Measurements from ENCODE around the gene EPB41L3.

Gene EPB41L3

GRCh38 chr18:5415031-5415430, 128.8 kb downstream of the EPB41L3 start (continued):
- TF ChIP-seq ZNF692 (tag by site-specific recombination; IDR thresholded peaks at IDR 0.05), result no peak

- Histone ChIP-seq H3K36me3 (ENCODE audit: control insufficient read depth in 2 of 2, insufficient read depth in 1 of 2, low read length in 2 of 2) (peaks cover 0 to 25% of the 10 kb centered on the region in 2 experiments; a peak in 2 of 3 replicates), H3K27ac (ENCODE audit: extremely low read depth, low read depth, low read length) (no peak overlapping the region), H3K4me1 (ENCODE audit: control insufficient read depth, insufficient read depth, low read length) (no peaks in the 10 kb centered on the region), H3K4me3 (ENCODE audit: low read depth, low read length) (no peak overlapping the region), H3K9me3 (ENCODE audit: control insufficient read depth, insufficient read depth, low read depth, low read length) (no peaks in the 10 kb centered on the region)
- POLR2A ChIA-PET, result no interaction called here
- CTCF ChIA-PET, result interaction anchor here (0.7 to 1.0 kb wide), 2 partner anchors 8 to 18 kb away, joined by 3 to 4 read pairs; no protein-coding TSS in a partner anchor
- TF ChIP-seq BCL6B (tag by site-specific recombination; IDR thresholded peaks at IDR 0.05) (no peak), SP3 (tag by site-specific recombination; IDR thresholded peaks at IDR 0.05) (no peak), ZNF654 (tag by site-specific recombination; IDR thresholded peaks at IDR 0.05; ENCODE audit: low read depth) (no peak), ZNF610 (tag by site-specific recombination; IDR thresholded peaks at IDR 0.05; ENCODE audit: borderline replicate concordance) (no peak), PRDM4 (tag by site-specific recombination; IDR thresholded peaks at IDR 0.05) (peak; percentile 52; the same call in 1 of the 2 replicates), ZNF660 (tag by site-specific recombination; IDR thresholded peaks at IDR 0.05) (no peak), ZNF529 (tag by site-specific recombination; IDR thresholded peaks at IDR 0.05; ENCODE audit: insufficient replicate concordance) (no peak)
These were observed 129.3 kb downstream of the EPB41L3 start for GRCh38 chr18:5414546-5414945.

- Histone ChIP-seq H3K27ac (ENCODE audit: extremely low read depth, low read depth, low read length) (no peak overlapping the region), H3K9me3 (ENCODE audit: control insufficient read depth, insufficient read depth, low read depth, low read length) (no peaks in the 10 kb centered on the region), H3K4me1 (ENCODE audit: control insufficient read depth, insufficient read depth, low read length) (no peaks in the 10 kb centered on the region), H3K36me3 (ENCODE audit: control insufficient read depth in 2 of 2, insufficient read depth in 1 of 2, low read length in 2 of 2) (peaks cover 0 to 18% of the 10 kb centered on the region in 2 experiments; a peak in 2 of 3 replicates), H3K4me3 (ENCODE audit: low read depth, low read length) (no peak overlapping the region)
- ChIA-PET POLR2A (no interaction called here), CTCF (interaction anchor here (1.0 kb wide), 1 partner anchor 19 kb away, joined by 4 read pairs; no protein-coding TSS in a partner anchor)
- TF ChIP-seq KLF10 (tag by site-specific recombination; IDR thresholded peaks at IDR 0.05) (no peak), ZNF18 (tag by site-specific recombination; IDR thresholded peaks at IDR 0.05) (no peak), SCRT1 (tag by site-specific recombination; IDR thresholded peaks at IDR 0.05; ENCODE audit: borderline replicate concordance) (no peak), ZBTB20 (tag by site-specific recombination; IDR thresholded peaks at IDR 0.05) (no peak), ZNF530 (tag by site-specific recombination; IDR thresholded peaks at IDR 0.05; ENCODE audit: low read depth) (no peak), ZNF830 (tag by site-specific recombination; IDR thresholded peaks at IDR 0.05; ENCODE audit: low read depth) (no peak), ZNF692 (tag by site-specific recombination; IDR thresholded peaks at IDR 0.05) (no peak), ZNF23 (tag by site-specific recombination; IDR thresholded peaks at IDR 0.05; ENCODE audit: borderline replicate concordance) (no peak), ZNF26 (tag by site-specific recombination; IDR thresholded peaks at IDR 0.05) (no peak)
These were observed 130.3 kb downstream of the EPB41L3 start for GRCh38 chr18:5413447-5413846.
